Astrocyte (in vitro differentiated cells and primary cell): ENCODE data around the gene MOBP. TPM values are rescaled to one million over a fixed set of nuclear protein-coding genes. Genes with fewer than 3 reads are reported as not detected.

Source experiments
- DNase-seq: peaks from one replicate; pipeline ENCODE4 v3.0.0-alpha.2; 2010; ENCODE audit warnings: low read depth
- FAIRE-seq: peaks from 2 replicates; lab custom pipeline; 2011; peaks lifted over from hg19 to GRCh38; lab: Jason Lieb, UNC
- H2AFZ ChIP-seq: 2 replicates; pipeline ENCODE4 v1.6.0; 2012; ENCODE audit warnings: low read depth, low read length, inconsistent platforms
- H3K27ac ChIP-seq: 2 replicates; pipeline ENCODE4 v1.5.1; 2011; ENCODE audit warnings: low read depth, low read length, inconsistent platforms
- H3K27me3 ChIP-seq: 2 replicates; pipeline ENCODE4 v1.6.0; 2011; ENCODE audit warnings: low read length, inconsistent platforms; ENCODE audit not compliant: insufficient read depth
- H3K36me3 ChIP-seq: 2 replicates; pipeline ENCODE4 v1.5.1; 2011; ENCODE audit warnings: low read length, inconsistent platforms; ENCODE audit not compliant: insufficient read depth
- H3K4me1 ChIP-seq: 2 replicates; pipeline ENCODE4 v1.5.1; 2011; ENCODE audit warnings: low read length, inconsistent platforms; ENCODE audit not compliant: insufficient read depth
- H3K4me2 ChIP-seq: 2 replicates; pipeline ENCODE4 v1.6.0; 2012; ENCODE audit warnings: low read length, inconsistent platforms
- H3K4me3 ChIP-seq: 2 replicates; pipeline ENCODE4 v1.5.1; 2011; ENCODE audit warnings: low read depth, mild to moderate bottlenecking, low read length, inconsistent platforms; ENCODE audit not compliant: insufficient read depth
- H3K79me2 ChIP-seq: 2 replicates; pipeline ENCODE4 v1.6.0; 2012; ENCODE audit warnings: mild to moderate bottlenecking, low read length, inconsistent platforms; ENCODE audit not compliant: insufficient read depth
- H3K9ac ChIP-seq: 2 replicates; pipeline ENCODE4 v1.6.0; 2012; ENCODE audit warnings: mild to moderate bottlenecking, low read length, inconsistent platforms
- H3K9me3 ChIP-seq: 2 replicates; pipeline ENCODE4 v1.5.1; 2012; ENCODE audit warnings: low read depth, mild to moderate bottlenecking, low read length, inconsistent platforms; ENCODE audit not compliant: insufficient read depth
- H4K20me1 ChIP-seq: 2 replicates; pipeline ENCODE4 v1.6.0; 2012; ENCODE audit warnings: low read length, inconsistent platforms; ENCODE audit not compliant: insufficient read depth
- H3K27ac Mint-ChIP-seq: one replicate; pipeline ENCODE4 v1.8.0; 2021; ENCODE audit warnings: mild to moderate bottlenecking, mixed read lengths; ENCODE audit not compliant: unreplicated experiment
- H3K27me3 Mint-ChIP-seq: one replicate; pipeline ENCODE4 v1.8.0; 2021; ENCODE audit warnings: low read depth, mixed read lengths; ENCODE audit not compliant: unreplicated experiment
- H3K36me3 Mint-ChIP-seq: one replicate; pipeline ENCODE4 v1.8.0; 2021; ENCODE audit warnings: low read depth, mixed read lengths; ENCODE audit not compliant: unreplicated experiment
- H3K4me1 Mint-ChIP-seq: one replicate; pipeline ENCODE4 v1.8.0; 2021; ENCODE audit warnings: low read depth, mixed read lengths; ENCODE audit not compliant: unreplicated experiment
- H3K4me3 Mint-ChIP-seq: one replicate; pipeline ENCODE4 v1.8.0; 2021; ENCODE audit warnings: mild to moderate bottlenecking, moderate library complexity, mixed read lengths; ENCODE audit not compliant: unreplicated experiment
- H3K9me3 Mint-ChIP-seq: one replicate; pipeline ENCODE4 v1.8.0; 2021; ENCODE audit warnings: mild to moderate bottlenecking, mixed read lengths; ENCODE audit not compliant: unreplicated experiment
- CTCF ChIP-seq: IDR thresholded peaks from 2 replicates; pipeline ENCODE4 v1.5.1; 2011; ENCODE audit warnings: low read depth, mild to moderate bottlenecking, inconsistent platforms, low read length, moderate library complexity; ENCODE audit not compliant: insufficient read depth
- EZH2 ChIP-seq: IDR thresholded peaks from 2 replicates; pipeline ENCODE4 v1.6.1; 2012; ENCODE audit warnings: mild to moderate bottlenecking, low read length, inconsistent platforms; ENCODE audit not compliant: insufficient read depth
- total RNA-seq: library from RNA; stranded (reverse); gene quantifications from 2 replicates; pipeline ENCODE4 v1.2.1, GENCODE V29; 2021

MOBP gene
- total RNA-seq, 1 donor from 2014 or later = 0.16 TPM

GRCh38 chr3:39435006-39435748 lies 32.3 kb upstream of the MOBP start:
- no peaks in the 10 kb centered on the region for H4K20me1 ChIP-seq
- no peaks in the 10 kb centered on the region for H3K9me3 ChIP-seq
- H3K27me3 ChIP-seq = no peaks in the 10 kb centered on the region
- TF ChIP-seq EZH2 (no peak), CTCF (no peak)
- Mint-ChIP-seq H3K27ac (no peak overlapping the region), H3K27me3 (no peaks in the 10 kb centered on the region), H3K9me3 (no peaks in the 10 kb centered on the region), H3K4me1 (peaks cover 17% of the 10 kb centered on the region), H3K36me3 (no peaks in the 10 kb centered on the region), H3K4me3 (no peak overlapping the region)
- no peak for DNase-seq
- H3K4me3 ChIP-seq = no peak overlapping the region
- H3K4me2 ChIP-seq = no peak overlapping the region
- H3K36me3 ChIP-seq = no peaks in the 10 kb centered on the region
- H2AFZ ChIP-seq = no peak overlapping the region
- H3K79me2 ChIP-seq = no peaks in the 10 kb centered on the region
- no peak for FAIRE-seq
- H3K4me1 ChIP-seq = no peaks in the 10 kb centered on the region
- no peak overlapping the region for H3K27ac ChIP-seq
- no peak overlapping the region for H3K9ac ChIP-seq

- Histone ChIP-seq H3K4me1 (no peaks in the 10 kb centered on the region), H3K4me2 (no peak overlapping the region), H2AFZ (no peak overlapping the region), H3K79me2 (no peaks in the 10 kb centered on the region), H3K9me3 (no peaks in the 10 kb centered on the region), H3K4me3 (no peak overlapping the region), H3K27ac (no peak overlapping the region), H3K9ac (no peak overlapping the region), H3K27me3 (no peaks in the 10 kb centered on the region), H4K20me1 (no peaks in the 10 kb centered on the region), H3K36me3 (no peaks in the 10 kb centered on the region)
- H3K27ac Mint-ChIP-seq = no peak overlapping the region
- H3K9me3 Mint-ChIP-seq = no peaks in the 10 kb centered on the region
- H3K4me3 Mint-ChIP-seq = no peak overlapping the region
- DNase-seq (no peak), FAIRE-seq (no peak)
- H3K36me3 Mint-ChIP-seq = no peaks in the 10 kb centered on the region
- TF ChIP-seq CTCF = no peak
- TF ChIP-seq EZH2 = no peak
- peaks cover 3% of the 10 kb centered on the region for H3K27me3 Mint-ChIP-seq
- peaks cover 13% of the 10 kb centered on the region for H3K4me1 Mint-ChIP-seq
Measured at GRCh38 chr3:39438880-39439279, 28.6 kb upstream of the MOBP start.

- Histone ChIP-seq H3K27me3 (no peaks in the 10 kb centered on the region), H3K36me3 (no peaks in the 10 kb centered on the region), H3K4me2 (no peak overlapping the region), H4K20me1 (no peaks in the 10 kb centered on the region), H3K79me2 (no peaks in the 10 kb centered on the region), H3K9me3 (no peaks in the 10 kb centered on the region), H3K27ac (no peak overlapping the region), H2AFZ (no peak overlapping the region), H3K4me3 (no peak overlapping the region), H3K4me1 (no peaks in the 10 kb centered on the region), H3K9ac (no peak overlapping the region)
- Mint-ChIP-seq H3K27ac (no peak overlapping the region), H3K4me3 (no peak overlapping the region), H3K4me1 (peaks cover 4% of the 10 kb centered on the region), H3K27me3 (peaks cover 7% of the 10 kb centered on the region), H3K9me3 (no peaks in the 10 kb centered on the region), H3K36me3 (no peaks in the 10 kb centered on the region)
- TF ChIP-seq EZH2 = no peak
- no peak for TF ChIP-seq CTCF
- FAIRE-seq (no peak), DNase-seq (no peak)
Measured at GRCh38 chr3:39440316-39440715, 27.2 kb upstream of the MOBP start.
